Esophagus muscularis mucosa (tissue), 4 donors: ENCODE measurements around the gene MPL.

Experiments
- CTCF ChIP-seq, 3 experiments: fragments of 200-600 bp in 2 of 3; fragments of 450-650 bp in 1 of 3; sonication (generic) in 2 of 3; IDR thresholded peaks; one replicate each; pipeline ENCODE4 v1.5.1; 2017 to 2019; ENCODE audit warnings: antibody characterized with exemption in 3 of 3, mild to moderate bottlenecking in 2 of 3, moderate library complexity in 1 of 3
- EP300 ChIP-seq: sonication (generic); formaldehyde crosslinking; IDR thresholded peaks from one replicate; pipeline ENCODE4 v1.6.1; 2017; ENCODE audit warnings: antibody characterized with exemption
- POLR2A ChIP-seq: fragments of 450-650 bp; IDR thresholded peaks from one replicate; pipeline ENCODE4 v1.6.1; 2017; ENCODE audit warnings: antibody characterized with exemption, moderate library complexity, mild to moderate bottlenecking, low read depth
- POLR2AphosphoS5 ChIP-seq, 2 donors: sonication (generic); formaldehyde crosslinking; IDR thresholded peaks; one replicate each; pipeline ENCODE4 v1.6.1; 2017; ENCODE audit warnings: antibody characterized with exemption in 2 of 2

GRCh38 chr1:43312212-43312623 is 25.4 kb upstream of the MPL start:
- TF ChIP-seq CTCF (IDR thresholded peaks at IDR 0.05) (no peak), POLR2AphosphoS5 (IDR thresholded peaks at IDR 0.05) (no peak), POLR2A (no peak), EP300 (no peak)
